ENCODE data around the gene LATS2. TPM values are rescaled to one million over a fixed set of nuclear protein-coding genes. Genes with fewer than 3 reads are reported as not detected.

LATS2 gene
- total and polyA plus RNA-seq, 11 donors, result 7.8 to 35.6 (median 25.8) TPM

DNA sequence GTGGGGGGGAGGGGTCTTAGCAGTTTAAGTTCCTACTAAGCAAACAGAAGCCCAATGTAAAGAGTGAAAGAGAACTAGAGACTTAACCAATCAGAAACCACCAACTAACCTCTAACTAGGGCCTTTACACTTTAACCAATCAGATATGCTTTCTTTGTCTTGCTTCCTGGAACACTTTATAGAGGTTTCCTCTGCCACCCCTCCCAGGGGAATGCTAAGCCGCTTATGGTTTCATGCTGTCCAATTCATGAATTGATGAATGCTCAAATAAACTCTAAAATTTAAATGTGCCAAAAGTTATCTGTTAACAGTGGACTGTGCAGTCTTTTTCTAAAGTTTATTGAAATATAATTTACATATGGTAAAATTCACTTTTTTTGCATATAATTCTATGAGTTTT, 33.9 kb upstream of the LATS2 start:
- Histone ChIP-seq H3K9me3 (no peaks in the 10 kb centered on the region), H3K27ac (no peak overlapping the region), H3K4me1 (no peaks in the 10 kb centered on the region), H3K36me3 (no peaks in the 10 kb centered on the region), H3K4me3 (no peak overlapping the region), H3K27me3 (no peaks in the 10 kb centered on the region)
- intact Hi-C loops (cut with DNase I), result no loop called here
- 53 to 69% (median 58%) methylated on average over 1 of the region's 1 CpG for WGBS, 4 donors
- ATAC-seq (no peak), DNase-seq (no peak)
- TF ChIP-seq CTCF (IDR thresholded peaks at IDR 0.05) (no peak), POLR2A (IDR thresholded peaks at IDR 0.05) (no peak)

DNA sequence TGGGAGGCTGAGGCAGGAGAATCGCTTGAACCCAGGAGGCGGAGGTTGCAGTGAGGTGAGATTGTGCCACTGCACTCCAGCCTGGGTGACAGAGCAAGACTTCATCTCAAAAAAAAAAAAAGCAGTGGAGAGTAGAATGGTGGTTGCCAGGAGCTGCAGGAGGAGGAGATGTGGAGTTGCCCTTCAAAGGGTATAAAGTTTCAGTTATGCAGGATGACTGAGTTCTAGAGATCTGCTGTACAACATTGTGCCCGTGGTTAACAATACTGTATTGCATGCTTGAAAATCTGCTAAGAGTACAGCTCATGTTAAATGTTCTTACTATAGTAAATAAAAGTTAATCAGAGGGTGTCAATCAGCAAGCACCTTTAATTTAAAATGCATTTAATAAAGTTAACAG, 28.4 kb upstream of the LATS2 start:
- no peaks in the 10 kb centered on the region for H3K4me1 ChIP-seq
- H3K36me3 ChIP-seq, result no peaks in the 10 kb centered on the region
- no peak overlapping the region for H3K27ac ChIP-seq
- H3K9me3 ChIP-seq, result no peaks in the 10 kb centered on the region
- DNase-seq (no peak), ATAC-seq (no peak)
- TF ChIP-seq CTCF (IDR thresholded peaks at IDR 0.05) (no peak), POLR2A (IDR thresholded peaks at IDR 0.05) (no peak)
- intact Hi-C loops (cut with DNase I), result no loop called here
- 84 to 90% (median 87%) methylated on average over 3 of the region's 3 CpGs for WGBS, 4 donors
- H3K4me3 ChIP-seq, result no peak overlapping the region
- no peaks in the 10 kb centered on the region for H3K27me3 ChIP-seq

DNA sequence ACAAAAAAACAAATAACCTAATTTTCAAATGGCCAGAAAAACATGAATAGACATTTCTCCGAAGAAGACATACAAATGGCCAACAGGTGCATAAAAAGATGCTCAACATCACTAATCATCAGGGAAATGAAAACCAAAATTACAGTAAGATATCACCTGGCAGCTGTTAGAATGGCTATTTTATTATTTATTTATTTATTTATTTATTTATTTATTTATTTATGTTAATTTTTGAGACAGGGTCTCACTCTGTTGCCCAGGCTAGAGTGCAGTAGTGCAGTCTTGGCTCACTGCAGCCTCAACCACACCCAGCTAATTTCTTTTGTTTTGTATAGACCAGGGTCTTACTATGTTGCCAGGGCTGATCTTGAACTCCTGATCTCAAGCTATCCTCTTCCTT, 27.1 kb upstream of the LATS2 start:
- ATAC-seq, result no peak
- Histone ChIP-seq H3K27ac (no peak overlapping the region), H3K27me3 (no peaks in the 10 kb centered on the region), H3K4me1 (no peaks in the 10 kb centered on the region), H3K9me3 (no peaks in the 10 kb centered on the region), H3K4me3 (no peak overlapping the region), H3K36me3 (no peaks in the 10 kb centered on the region)
- WGBS, 4 donors, result 91 to 100% (median 98%) methylated on average over 1 of the region's 1 CpG
- TF ChIP-seq CTCF (IDR thresholded peaks at IDR 0.05), result no peak
- no peak for TF ChIP-seq POLR2A (IDR thresholded peaks at IDR 0.05)
- intact Hi-C loops (cut with DNase I), result no loop called here
- DNase-seq, result no peak

- H3K36me3 ChIP-seq, result no peaks in the 10 kb centered on the region
- no peak for TF ChIP-seq POLR2A (IDR thresholded peaks at IDR 0.05)
- TF ChIP-seq CTCF (IDR thresholded peaks at IDR 0.05), result no peak
- no peaks in the 10 kb centered on the region for H3K27me3 ChIP-seq
- ATAC-seq, result no peak
- H3K9me3 ChIP-seq, result no peaks in the 10 kb centered on the region
- intact Hi-C loops (cut with DNase I), result no loop called here
- no peak overlapping the region for H3K4me3 ChIP-seq
- WGBS, 4 donors, result 89 to 95% (median 94%) methylated on average over 2 of the region's 2 CpGs
- no peak for DNase-seq
- H3K4me1 ChIP-seq, result no peaks in the 10 kb centered on the region
- H3K27ac ChIP-seq, result no peak overlapping the region
Observed at GRCh38 chr13:21086929-21087328, 25.5 kb upstream of the LATS2 start.
